Neural progenitor cell (in vitro differentiated cells): Measurements from ENCODE around the gene NOTUM.

Experiments
- EZH2 ChIP-seq: fragments of 200-600 bp; sonication (generic); IDR thresholded peaks from 2 replicates; pipeline ENCODE4 v1.6.1; 2017; ENCODE audit warnings: antibody characterized with exemption, mild to moderate bottlenecking, moderate library complexity
- EZH2phosphoT487 ChIP-seq: fragments of 200-600 bp; sonication (generic); IDR thresholded peaks from 2 replicates; pipeline ENCODE4 v1.6.1; 2017; ENCODE audit warnings: antibody characterized with exemption
- TF ChIP-seq, protein P1 (sequence below): fragments of 200-600 bp; sonication (generic); IDR thresholded peaks from 2 replicates; pipeline ENCODE4 v1.5.1; 2017; ENCODE audit warnings: antibody characterized with exemption, mild to moderate bottlenecking

GRCh38 chr17:81909966-81910839, 50.8 kb downstream of the NOTUM start:
- no peak for TF ChIP-seq EZH2
- TF ChIP-seq, protein P1, sequence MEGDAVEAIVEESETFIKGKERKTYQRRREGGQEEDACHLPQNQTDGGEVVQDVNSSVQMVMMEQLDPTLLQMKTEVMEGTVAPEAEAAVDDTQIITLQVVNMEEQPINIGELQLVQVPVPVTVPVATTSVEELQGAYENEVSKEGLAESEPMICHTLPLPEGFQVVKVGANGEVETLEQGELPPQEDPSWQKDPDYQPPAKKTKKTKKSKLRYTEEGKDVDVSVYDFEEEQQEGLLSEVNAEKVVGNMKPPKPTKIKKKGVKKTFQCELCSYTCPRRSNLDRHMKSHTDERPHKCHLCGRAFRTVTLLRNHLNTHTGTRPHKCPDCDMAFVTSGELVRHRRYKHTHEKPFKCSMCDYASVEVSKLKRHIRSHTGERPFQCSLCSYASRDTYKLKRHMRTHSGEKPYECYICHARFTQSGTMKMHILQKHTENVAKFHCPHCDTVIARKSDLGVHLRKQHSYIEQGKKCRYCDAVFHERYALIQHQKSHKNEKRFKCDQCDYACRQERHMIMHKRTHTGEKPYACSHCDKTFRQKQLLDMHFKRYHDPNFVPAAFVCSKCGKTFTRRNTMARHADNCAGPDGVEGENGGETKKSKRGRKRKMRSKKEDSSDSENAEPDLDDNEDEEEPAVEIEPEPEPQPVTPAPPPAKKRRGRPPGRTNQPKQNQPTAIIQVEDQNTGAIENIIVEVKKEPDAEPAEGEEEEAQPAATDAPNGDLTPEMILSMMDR: no peak
- TF ChIP-seq EZH2phosphoT487: no peak
